G401 (cell line): ENCODE results near the gene MCMBP. TPM values are rescaled to one million over a fixed set of nuclear protein-coding genes. Genes with fewer than 3 reads are reported as not detected.
A peak's percentile ranks its signal among the peaks of the same experiment; 100 is the strongest.
"Not testable (repeated sequence)": the region's sequence is repeated elsewhere in the genome, so short reads cannot be mapped to it uniquely, and the experiment has no call there.

Source experiments
- DNase-seq: peaks from one replicate; pipeline ENCODE4 v3.0.0-alpha.2; 2015; ENCODE audit warnings: low spot score
- in situ Hi-C: cut with HindIII; loops from 2 replicates; pipeline ENCODE4 v1.10.0; 2016; ENCODE audit warnings: low sequenced_read_pairs, mixed read lengths
- total RNA-seq: library from RNA; depleted of rRNA; stranded (reverse); fragments of >200 nt; shearing (Covaris generic); gene quantifications from 2 replicates; pipeline ENCODE4 v1.2.3, GENCODE V29; 2014

Gene MCMBP
- total RNA-seq, 1 experiment from 2014 or later: 31.4 TPM

GRCh38 chr10:119886070-119886469, 13.4 kb upstream of the MCMBP start:
- in situ Hi-C loops: not testable (repeated sequence)

DNA sequence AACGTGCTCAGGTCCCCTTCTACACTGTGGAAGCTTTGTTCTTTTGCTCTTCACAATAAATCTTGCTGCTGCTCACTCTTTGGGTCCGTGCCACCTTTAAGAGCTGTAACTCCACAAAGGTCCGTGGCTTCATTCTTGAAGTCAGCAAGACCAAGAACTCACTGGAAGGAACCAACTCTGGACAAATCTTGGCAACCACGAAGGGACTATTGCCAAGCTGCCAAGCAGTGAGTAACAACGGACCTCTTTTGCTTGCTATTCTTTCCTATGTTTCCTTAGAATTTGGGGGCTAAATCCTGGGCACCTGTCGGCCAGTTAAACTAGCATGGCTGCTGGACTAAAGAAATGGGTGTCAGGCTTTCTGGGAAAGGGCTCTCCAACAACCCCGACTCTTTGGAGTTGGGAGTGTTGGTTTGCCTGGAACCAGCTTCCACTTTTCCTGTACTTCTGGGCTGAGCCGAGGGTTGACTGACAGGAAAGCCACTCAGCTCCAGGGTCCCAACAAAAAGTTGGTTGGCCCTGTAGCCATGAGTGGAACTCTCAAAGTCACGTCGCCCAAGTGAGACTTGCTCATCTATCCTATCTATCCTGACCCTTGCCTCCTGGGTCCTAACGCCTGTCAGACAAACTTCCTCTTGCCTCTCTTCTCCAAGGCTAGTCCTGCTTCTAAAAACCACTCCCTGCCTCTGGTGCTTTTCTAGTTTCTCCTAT, 11.4 kb upstream of the MCMBP start:
- in situ Hi-C loops, DNase-seq: not testable (repeated sequence)

More at GRCh38 chr10:119886070-119886469, 13.4 kb upstream of the MCMBP start:
- not testable (repeated sequence) for DNase-seq

- in situ Hi-C loops: no loop called here
- no peak for DNase-seq
Measured at GRCh38 chr10:119878524-119878923, 5.9 kb upstream of the MCMBP start.

GRCh38 chr10:119872860-119873681, 428 bp upstream of the MCMBP start:
- in situ Hi-C loops: no loop called here

DNA sequence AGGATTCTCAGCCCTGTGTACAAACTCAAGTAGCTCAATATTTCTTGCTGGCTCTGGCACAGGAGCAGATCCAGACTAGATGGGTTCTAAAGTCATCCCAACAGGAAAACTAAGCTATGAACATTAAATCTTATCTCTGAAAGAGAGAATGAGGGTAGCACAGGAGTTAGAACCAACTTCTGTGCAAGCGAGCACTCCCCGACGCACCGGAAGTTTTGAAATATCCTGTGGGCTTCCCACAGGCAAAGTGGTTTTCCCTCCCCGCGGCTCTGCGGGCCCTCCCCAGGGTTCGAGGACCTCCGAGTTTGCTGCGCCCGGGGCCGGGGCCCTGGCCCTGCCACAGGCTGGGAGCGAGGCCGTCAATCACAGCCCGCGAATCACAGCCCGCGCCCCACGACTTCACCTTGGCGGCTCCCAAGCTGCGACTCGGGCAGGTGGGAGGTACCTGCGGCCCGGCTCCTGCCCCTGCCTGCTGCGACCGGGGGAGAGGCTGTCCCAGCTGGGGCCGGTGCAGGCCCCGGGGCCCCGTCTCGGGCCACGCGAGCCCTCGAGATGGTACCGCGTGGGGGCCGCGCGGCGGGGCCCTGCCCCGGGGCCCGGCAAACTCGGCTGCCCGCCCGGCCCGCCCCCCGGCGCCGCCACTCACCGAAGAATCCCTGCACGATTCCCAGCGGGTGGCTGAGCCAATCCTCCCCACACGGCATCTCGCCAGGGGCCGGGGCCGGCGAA, 598 bp downstream of the MCMBP start:
- DNase-seq: peak; percentile 40

More at GRCh38 chr10:119872860-119873681, 428 bp upstream of the MCMBP start:
- DNase-seq: peak; percentile 86

GRCh38 chr10:119869398-119869797, 3.2 kb downstream of the MCMBP start:
- DNase-seq, in situ Hi-C loops: not testable (repeated sequence)

More for the DNA sequence above, 598 bp downstream of the MCMBP start:
- in situ Hi-C loops: no loop called here

DNA sequence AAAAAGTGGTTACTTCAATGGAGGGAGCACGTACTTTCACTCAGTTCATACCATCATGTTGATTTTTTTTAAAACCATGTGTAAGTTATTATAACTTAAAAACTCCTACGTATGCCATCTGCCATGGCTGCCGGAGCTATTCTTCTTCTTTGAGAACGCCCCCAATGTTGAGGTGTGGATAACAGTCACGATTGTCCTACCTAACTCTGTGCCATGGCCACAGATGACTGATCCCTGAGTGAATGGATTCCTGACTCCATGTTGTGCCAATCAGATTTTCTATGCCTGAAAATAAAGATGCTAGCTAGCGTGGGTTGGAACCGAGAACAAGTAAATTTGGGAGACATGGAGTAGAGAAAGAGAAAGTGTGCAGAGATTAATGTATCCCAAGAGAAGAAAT, 5.3 kb downstream of the MCMBP start:
- in situ Hi-C loops: no loop called here
- DNase-seq: no peak

- in situ Hi-C loops: no loop called here
- no peak for DNase-seq
Measured at GRCh38 chr10:119865699-119866240, 6.9 kb downstream of the MCMBP start.

GRCh38 chr10:119863951-119864565, 8.6 kb downstream of the MCMBP start:
- in situ Hi-C loops: no loop called here

DNA sequence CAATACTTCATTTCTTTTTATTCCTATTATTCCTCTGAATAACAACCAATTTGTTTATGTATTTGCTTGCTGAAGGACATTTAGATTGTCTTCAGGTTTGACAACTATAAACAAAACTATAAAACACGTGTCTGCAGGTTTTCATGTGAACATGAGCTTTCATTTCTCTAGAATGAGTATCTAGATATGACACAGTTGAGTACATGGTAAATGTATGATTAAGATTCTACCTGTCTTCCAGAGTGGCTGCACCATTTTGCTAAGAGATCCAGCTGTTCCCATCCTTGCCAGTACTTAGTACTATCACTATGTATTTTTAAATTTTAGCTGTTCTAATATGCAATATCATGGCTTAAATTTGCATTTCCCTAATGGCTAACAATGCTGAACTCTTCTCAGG, 10.1 kb downstream of the MCMBP start:
- in situ Hi-C loops: no loop called here
- no peak for DNase-seq

More at GRCh38 chr10:119863951-119864565, 8.6 kb downstream of the MCMBP start:
- DNase-seq: no peak

- DNase-seq: no peak
- in situ Hi-C loops: no loop called here
Measured at GRCh38 chr10:119860866-119861607, 11.6 kb downstream of the MCMBP start.

DNA sequence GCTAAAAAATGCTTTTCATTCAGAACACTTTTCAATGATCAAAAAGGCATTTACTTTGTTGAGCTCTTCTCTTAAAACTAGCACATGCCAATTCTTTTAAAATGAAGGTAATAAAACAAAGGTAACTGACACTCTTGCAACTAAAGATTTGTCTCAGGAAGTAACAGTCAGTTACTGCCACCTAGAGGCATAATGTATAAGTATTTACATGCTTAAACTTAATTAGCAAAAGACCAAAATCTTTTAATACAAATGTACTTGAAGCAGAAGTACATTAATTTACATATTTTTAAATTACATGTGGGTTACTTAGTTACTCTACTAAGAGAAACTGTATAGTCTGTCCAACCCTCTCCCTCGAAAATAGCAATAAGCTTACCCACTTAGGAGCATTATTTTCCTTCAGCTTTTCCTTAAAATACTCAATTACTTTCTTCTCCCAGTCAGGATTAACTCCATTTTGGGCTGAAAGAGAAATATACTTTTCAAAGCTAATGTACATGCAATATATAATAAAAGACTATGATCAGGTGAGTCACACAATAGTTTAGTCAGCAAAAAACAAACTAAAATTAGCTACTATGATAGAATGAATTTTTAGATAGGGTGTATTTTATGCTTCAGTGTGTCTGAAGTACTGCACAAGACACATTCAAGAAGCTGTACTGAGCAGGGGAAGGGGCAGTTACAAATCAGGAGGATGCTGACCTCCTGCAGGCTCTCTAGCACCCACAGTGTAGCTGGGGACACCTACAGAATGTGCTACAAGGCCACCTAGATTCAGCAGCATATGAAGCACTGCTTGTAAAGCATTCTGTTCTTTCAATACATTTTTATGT, 13.0 kb downstream of the MCMBP start:
- peak; percentile 72 for DNase-seq
- in situ Hi-C loops: no loop called here

- in situ Hi-C loops: no loop called here
- no peak for DNase-seq
Measured at GRCh38 chr10:119858063-119858462, 14.6 kb downstream of the MCMBP start.

- in situ Hi-C loops: no loop called here
- DNase-seq: no peak
Measured at GRCh38 chr10:119853574-119853973, 19.1 kb downstream of the MCMBP start.

DNA sequence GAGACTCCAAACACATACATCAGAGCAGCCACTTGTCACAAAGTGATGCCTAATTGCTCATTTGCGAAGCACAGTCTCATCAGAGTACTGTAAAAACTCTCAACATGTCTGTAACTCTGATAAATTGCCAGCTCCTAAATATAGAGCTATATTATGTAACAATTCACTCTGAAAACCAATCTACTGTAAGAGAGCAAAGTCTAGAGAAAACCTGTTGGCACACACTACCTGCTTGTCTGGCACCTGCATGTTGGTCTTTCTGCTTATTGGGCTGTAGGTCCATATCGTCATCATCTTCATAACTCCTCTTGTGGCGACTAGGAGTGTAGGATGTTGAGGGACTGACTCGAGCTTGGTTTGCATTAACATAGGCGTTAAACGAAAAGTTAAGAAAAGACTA, 19.8 kb downstream of the MCMBP start:
- DNase-seq: peak; percentile 36
- in situ Hi-C loops: no loop called here

- no peak for DNase-seq
- in situ Hi-C loops: no loop called here
Measured at GRCh38 chr10:119852277-119852676, 20.4 kb downstream of the MCMBP start.

DNA sequence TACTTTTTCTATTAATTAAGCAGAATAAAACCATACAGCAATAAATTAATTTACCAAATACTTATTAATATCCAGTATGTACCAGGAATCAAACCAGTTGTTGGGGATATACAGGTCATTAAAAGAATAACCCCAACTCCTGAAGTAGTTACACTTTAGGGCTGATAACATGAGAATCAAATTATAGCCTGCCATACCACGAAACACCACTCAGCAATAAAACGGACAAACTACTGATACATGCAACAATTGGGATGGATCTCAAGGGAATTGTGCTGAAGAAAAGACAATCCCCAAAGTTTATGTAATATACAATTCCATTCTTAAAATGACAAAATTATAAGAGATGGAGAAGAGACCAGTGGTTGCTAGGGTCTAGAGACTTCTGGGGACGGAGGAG, 22.7 kb downstream of the MCMBP start:
- DNase-seq: no peak
- in situ Hi-C loops: no loop called here
